Fibroblast of lung (primary cell): ENCODE data around the gene PIF1.

Source experiments
- CTCF ChIP-seq, 2 donors: IDR thresholded peaks in 1 of 2; conservative IDR thresholded peaks in 1 of 2; 1 replicate in 1 of 2; 2 replicates in 1 of 2; pipeline ENCODE4 v1.5.1; 2011 to 2012; ENCODE audit warnings: low read length in 2 of 2, control low read depth in 1 of 2, inconsistent platforms in 1 of 2, low read depth in 1 of 2, mild to moderate bottlenecking in 1 of 2
- EZH2 ChIP-seq: IDR thresholded peaks from 2 replicates; pipeline ENCODE4 v1.5.1; 2012; ENCODE audit warnings: low read length, control low read depth, mild to moderate bottlenecking; ENCODE audit errors: missing control alignments

GRCh38 chr15:64843991-64844390 lies 18.5 kb upstream of the PIF1 start:
- TF ChIP-seq CTCF (conservative IDR thresholded peaks at IDR 0.05 in 1 of 2, IDR thresholded peaks at IDR 0.05 in 1 of 2; ENCODE audit: low read depth in 1 of 2, low read length in 2 of 2) (no peak), EZH2 (no peak)
